ENCODE results near the gene TKT.
"Not testable (repeated sequence)": the region's sequence is repeated elsewhere in the genome, so short reads cannot be mapped to it uniquely, and the experiment has no call there.

The TKT gene

GRCh38 chr3:53259427-53260259 is 3.8 kb upstream of the TKT start:
- no peak for DNase-seq

- no peak for DNase-seq
These were observed 3.0 kb upstream of the TKT start for GRCh38 chr3:53258600-53259426.

- no peak for DNase-seq
These were observed 1.6 kb upstream of the TKT start for GRCh38 chr3:53257465-53257864.

GRCh38 chr3:53256704-53257055 is 858 bp upstream of the TKT start:
- no peak for DNase-seq

- no peak for DNase-seq
These were observed 423 bp downstream of the TKT start for GRCh38 chr3:53255423-53255774.

GRCh38 chr3:53254509-53255422 is 1.1 kb downstream of the TKT start:
- peak; percentile 30 for DNase-seq

GRCh38 chr3:53253707-53254508 is 1.9 kb downstream of the TKT start:
- no peak for DNase-seq

DNA sequence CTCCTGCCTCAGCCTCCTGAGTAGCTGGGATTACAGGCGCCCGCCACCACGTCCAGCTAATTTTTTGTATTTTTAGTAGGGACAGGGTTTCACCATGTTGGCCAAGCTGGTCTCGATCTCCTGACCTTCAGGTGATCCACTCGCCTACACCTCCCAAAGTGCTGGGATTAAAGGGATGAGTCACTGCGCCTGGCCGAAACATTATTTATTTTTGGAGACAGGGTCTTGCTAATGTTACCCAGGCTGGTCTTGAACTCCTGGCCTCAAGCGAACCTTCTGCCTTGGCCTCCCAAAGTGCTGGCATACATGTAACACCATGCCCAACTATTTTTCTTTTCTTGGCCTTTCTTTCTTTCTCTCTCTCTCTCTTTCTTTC is 2.9 kb downstream of the TKT start:
- DNase-seq = not testable (repeated sequence)

DNA sequence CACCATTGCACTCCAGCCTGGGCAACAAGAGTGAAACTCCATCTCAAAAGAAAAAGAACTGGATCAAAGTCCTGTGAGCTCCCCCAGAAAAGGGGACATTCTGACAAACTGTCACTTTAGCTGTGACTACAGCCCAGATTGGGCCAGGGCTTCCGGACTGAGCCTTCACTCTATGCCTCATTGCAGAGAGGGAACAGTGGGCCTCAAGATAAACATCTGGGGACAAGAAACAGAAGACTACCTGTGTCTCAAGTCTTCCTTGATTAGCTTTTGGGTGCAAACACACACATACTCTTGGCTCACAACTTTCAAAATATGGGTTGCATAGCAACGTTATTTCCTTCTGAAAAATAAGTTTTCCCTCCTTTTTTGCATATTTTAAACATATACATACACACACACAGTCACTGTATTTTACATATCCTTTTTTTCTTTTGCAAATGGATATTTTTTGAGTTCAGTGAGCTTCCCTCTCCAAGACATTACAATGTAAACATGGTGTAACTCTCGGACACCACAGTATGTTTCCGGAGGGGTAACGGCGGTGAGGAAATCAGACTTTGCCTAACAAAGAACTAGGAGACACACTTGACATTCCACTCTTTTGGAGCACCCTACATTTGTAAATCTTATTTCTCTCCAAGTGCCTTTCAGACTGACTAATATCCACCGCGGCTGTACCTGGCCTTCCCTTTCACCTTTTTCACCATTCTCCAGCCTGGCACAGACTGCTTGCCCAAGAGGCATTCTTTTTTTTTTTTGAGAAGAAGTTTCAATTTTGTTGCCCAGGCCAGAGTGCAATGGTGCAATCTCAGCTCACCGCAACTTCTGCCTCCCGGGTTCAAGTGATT is 3.5 kb downstream of the TKT start:
- no peak for DNase-seq

- DNase-seq = no peak
These were observed 4.8 kb downstream of the TKT start for GRCh38 chr3:53250881-53251605.

DNA sequence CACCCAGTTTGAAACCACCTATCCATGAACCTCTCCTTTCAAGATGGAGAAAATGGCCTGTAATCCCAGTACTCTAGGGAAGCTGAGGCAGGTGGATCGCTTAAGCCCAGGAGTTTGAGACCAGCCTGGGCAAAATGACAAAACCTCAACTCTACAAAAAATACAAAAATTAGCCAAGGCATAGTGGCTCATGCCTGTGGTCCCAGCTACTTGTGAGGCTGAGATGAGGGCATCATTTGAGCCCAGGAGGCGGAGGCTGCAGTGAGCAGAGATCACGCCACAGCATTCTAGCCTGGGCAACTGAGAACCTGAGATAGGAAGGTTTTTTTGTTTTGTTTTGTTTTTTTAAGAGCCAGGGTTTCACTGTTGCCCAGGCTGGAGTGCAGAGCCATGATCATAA is 5.4 kb downstream of the TKT start:
- no peak for DNase-seq

- DNase-seq = no peak
These were observed 7.7 kb downstream of the TKT start for GRCh38 chr3:53248161-53248560.

- no peak for DNase-seq
These were observed 8.2 kb downstream of the TKT start for GRCh38 chr3:53247619-53248018.

DNA sequence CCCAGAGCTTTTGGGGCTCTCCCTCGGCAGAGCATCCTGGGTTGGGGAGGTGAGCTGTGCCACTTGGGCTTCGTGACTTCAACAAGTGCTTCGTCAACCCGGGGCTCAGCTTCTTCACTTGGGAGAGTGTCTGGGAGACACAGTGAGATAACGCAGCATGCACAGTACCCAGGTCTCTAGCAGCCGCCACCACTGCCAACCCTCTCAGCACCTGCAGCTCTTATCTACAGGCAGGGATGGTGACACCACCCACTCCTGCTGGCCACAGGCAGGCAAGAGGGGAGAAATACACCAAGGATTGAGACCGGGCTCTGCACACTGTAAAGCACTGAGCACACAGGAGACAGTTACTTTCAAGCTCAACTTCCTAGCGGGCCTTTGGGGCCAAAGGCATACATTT is 11.6 kb downstream of the TKT start:
- no peak for DNase-seq

- no peak for DNase-seq
These were observed 12.0 kb downstream of the TKT start for GRCh38 chr3:53243785-53244184.

GRCh38 chr3:53243165-53243564 is 12.7 kb downstream of the TKT start:
- no peak for DNase-seq

DNA sequence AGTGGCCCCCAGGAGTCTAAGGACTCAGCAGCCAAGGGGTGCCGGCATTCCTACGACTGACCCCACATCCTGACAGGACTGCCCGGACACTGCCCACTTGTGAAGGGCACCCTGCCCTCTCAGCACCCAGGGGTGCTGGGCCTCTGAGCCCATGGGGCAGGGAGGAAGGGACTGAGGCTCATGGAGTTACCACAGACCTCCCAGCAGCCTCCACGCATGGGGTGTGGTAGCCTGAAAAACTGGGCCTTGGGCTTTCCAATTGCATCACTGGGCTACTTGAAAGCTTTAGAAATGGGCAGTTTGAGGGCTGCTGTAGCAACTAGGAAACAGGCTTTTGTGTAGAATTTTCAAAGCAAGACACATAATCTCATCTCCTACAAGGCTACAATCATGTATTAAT is 13.2 kb downstream of the TKT start:
- DNase-seq = no peak

DNA sequence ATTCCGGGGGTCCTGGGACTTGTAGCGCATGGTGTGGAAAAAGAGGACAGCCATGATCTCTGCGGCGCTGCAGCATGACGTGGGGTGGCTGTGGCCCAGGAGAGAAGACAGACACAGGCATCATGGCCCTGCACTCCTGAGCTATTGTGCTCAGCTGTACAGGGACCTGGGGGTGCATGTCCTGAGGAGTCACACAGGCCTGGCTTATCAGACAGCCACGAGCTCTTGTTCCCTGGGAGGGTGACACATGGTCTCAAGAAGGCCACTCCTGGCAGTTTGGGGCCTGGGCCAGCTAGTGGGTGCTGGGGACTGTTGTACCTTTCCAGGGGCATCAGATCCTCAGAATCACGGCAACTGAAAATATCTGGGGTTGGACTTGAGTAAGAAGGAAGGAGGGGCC is 13.7 kb downstream of the TKT start:
- DNase-seq = no peak

DNA sequence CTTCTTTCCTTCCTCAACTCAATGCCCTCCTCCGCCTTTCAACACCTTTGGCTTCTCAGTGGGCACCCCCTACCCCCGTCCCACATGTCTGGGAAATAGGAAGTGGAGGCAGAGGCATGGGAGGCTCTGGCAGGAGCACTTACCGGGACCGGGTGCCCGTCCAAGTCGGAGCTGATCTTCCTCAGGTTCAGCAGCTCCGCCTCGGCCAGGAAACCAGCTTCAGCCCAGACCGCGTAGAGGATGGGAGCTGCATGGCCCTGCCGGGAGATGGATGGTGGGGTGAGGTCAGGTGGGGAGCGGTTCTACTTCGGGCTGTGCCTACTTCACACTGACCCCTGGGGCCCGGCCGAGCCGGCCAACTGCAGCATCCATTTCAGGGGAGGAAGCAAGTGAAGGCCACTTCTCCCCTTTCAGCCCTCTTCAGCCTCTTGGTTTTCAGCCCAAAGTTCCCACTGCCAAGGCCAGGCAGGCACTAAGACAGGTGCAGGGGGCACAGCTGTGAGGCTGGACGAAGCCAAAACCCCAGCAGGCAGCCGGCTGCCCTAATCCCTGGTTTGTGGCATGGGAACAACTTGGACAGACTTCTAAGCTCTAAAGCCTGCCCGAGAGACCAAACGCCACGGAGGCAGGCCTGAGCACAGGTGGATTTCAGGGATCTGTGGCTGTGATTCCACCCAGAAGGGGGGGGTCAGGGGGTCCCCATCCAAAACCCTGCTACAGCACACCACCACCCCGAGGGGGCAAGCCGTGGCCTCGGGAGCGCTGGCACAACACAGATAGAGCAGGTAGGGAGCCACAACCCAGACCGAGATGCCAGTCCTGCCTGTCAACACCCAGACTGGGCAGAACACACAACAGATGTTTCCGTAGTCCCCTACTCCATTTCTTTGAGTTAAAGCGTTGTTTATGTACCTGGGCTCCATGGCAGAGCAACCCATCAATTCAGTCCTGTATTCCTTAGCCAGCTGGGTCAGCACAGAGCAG is 14.5 kb downstream of the TKT start:
- DNase-seq = no peak

GRCh38 chr3:53239800-53240199 is 16.0 kb downstream of the TKT start:
- no peak for DNase-seq

All from activated T-cell treated with anti-CD3 and anti-CD28 coated beads for 4 hours (primary cell).